GM13976 (cell line): ENCODE results near the gene SFN.
A peak's percentile ranks its signal among the peaks of the same experiment; 100 is the strongest.

ENCODE experiments used
- DNase-seq: peaks from one replicate; pipeline ENCODE4 v3.0.0; 2012; ENCODE audit warnings: low spot score
- CTCF ChIP-seq: IDR thresholded peaks from 2 replicates; pipeline ENCODE4 v1.5.1; 2012; ENCODE audit warnings: borderline replicate concordance, mild to moderate bottlenecking; ENCODE audit not compliant: insufficient read depth; ENCODE audit errors: extremely low read depth, missing control alignments, control extremely low read depth
- in situ Hi-C: fragments of 300-500 bp; cut with MboI; formaldehyde crosslinking; loops from one replicate; pipeline ENCODE4 v1.12.0; 2022; ENCODE audit warnings: low sequenced_read_pairs, mixed read lengths, inconsistent platforms; ENCODE audit not compliant: unreplicated experiment

SFN gene

GRCh38 chr1:26862781-26863684 lies at the start of gene SFN:
Gene SFN, plus strand, starts transcription at chr1:26863149. Its CDS starts 64 bp downstream, at chr1:26863213.
- no peak for TF ChIP-seq CTCF
- DNase-seq: peak; percentile 57
- in situ Hi-C loops: no loop called here

DNA sequence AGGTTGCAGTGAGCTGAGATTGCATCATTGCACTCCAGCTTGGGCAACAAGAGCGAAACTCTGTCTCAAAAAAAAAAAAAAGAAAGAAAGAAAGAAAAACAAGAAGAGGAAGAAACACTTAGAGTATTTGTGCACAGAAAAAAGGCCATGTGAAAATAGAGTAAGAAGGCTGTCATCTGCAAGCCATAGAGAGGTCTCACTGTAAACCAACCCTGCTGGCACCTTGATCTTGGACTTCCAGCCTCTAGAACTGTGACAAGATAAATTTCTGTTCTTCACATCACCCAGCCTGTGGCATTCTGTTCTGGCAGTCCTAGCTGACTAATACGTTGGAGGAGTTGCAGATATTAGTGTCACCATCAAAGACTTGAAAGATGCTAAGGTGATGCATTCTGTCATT lies 48.6 kb upstream of the SFN start:
- DNase-seq: no peak
- in situ Hi-C loops: no loop called here
- TF ChIP-seq CTCF: no peak

GRCh38 chr1:26814893-26815292 lies 48.1 kb upstream of the SFN start:
- no peak for DNase-seq
- no peak for TF ChIP-seq CTCF
- in situ Hi-C loops: no loop called here

GRCh38 chr1:26820784-26821269 lies 42.1 kb upstream of the SFN start:
- peak; percentile 82 for DNase-seq
- in situ Hi-C loops: no loop called here
- TF ChIP-seq CTCF: peak; percentile 21

DNA sequence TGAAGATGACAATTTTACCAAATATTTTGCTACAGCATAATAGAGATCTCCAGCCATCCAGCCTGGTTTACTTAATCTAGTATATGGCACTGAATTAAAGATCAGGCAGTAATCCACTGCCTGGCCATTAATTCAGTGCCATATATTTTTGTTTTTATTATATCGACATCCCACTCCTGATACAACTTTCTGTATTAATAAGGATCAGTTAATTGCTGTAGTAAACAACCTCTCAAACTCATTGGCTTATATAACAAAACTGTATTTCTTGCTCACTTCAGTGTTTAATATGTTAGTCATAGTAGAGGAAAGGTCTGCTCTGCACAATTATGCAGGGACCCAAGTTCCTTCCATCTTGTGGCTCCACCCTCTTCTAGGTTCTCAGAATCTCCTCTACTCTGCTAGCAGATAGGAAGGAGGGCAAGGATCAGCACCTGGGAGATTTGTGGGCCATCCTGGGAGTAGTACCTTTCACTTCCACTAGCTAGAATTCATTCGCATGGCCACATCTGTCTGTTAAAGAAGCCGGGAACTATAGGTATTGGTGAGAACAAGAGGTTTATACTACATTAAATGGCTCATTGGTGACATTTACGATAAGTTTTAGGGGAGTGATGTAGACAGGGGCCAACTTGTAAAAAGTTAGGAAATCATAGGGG lies 40.1 kb upstream of the SFN start:
- in situ Hi-C loops: no loop called here
- no peak for TF ChIP-seq CTCF
- no peak for DNase-seq

DNA sequence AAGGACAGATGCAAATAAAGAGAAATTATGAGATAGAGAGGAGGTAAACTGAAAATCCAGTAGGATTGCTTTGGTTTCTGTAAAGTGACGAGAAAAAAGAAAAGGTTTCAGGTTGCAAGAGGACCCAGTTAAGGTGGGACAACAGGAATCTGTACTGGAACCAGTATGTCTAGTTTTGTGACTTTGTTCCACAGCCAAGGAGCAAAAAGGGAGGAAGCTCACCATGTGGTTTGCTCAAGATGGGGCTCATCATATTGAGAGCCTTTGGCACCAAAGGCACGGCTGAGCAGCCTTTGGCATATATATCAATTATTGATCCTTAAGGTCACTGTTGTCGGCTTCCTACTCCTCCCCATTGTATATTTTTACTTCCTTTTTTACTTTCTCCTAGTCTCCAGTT lies 38.2 kb upstream of the SFN start:
- in situ Hi-C loops: no loop called here
- DNase-seq: no peak
- no peak for TF ChIP-seq CTCF
